Stimulated activated CD4-positive, alpha-beta T cell treated with anti-CD3 and anti-CD28 coated beads, TNF-alpha, amount 100 ng/mL, for 24 hours (primary cell): ENCODE data around the gene RABL2A.
"Not testable (repeated sequence)": the region's sequence is repeated elsewhere in the genome, so short reads cannot be mapped to it uniquely, and the experiment has no call there.

Experiments
- DNase-seq, 3 experiments: peaks; one replicate each; pipeline ENCODE4 v3.0.0-alpha.2; 2020; ENCODE audit warnings: low read depth in 3 of 3

RABL2A gene

DNA sequence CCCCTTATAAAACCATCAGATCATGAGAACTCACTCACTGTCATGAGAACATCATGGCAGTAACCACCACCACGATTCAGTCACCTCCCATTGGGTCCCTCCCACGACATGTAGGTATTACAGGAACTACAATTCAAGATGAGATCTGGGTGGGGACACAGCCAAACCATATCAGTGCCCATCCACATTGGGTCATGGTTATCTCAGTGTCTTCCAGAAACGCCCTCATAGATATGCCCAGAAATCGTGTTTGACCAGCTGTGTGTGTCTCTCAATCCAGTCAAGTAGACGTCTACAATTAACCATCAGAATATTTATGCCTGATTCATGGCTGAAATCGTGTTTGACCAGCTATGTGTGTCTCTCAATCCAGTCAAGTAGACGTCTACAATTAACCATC lies 17.2 kb upstream of the RABL2A start:
- DNase-seq: not testable (repeated sequence)

DNA sequence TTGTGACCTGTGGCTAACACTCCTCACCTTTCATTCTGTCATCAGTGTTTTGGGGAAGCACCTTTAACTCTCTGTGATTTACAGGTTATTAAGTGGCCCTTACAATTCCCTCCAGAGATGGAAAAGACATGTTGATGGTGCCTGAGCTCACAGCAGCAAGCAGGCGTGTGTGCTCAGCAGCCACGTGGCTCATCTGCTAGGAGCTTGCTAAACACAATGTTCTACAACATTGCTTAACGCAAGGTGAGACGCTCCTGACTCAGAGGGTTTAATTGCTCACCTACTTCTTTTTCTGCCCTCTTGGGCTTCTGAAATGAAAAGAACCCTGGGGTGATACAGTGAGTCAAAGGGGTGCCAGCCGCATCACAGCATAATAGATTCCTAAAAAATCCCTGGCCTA lies 6.1 kb upstream of the RABL2A start:
- DNase-seq: not testable (repeated sequence)

GRCh38 chr2:113625906-113626305 lies 1.2 kb upstream of the RABL2A start:
- DNase-seq: not testable (repeated sequence)

DNA sequence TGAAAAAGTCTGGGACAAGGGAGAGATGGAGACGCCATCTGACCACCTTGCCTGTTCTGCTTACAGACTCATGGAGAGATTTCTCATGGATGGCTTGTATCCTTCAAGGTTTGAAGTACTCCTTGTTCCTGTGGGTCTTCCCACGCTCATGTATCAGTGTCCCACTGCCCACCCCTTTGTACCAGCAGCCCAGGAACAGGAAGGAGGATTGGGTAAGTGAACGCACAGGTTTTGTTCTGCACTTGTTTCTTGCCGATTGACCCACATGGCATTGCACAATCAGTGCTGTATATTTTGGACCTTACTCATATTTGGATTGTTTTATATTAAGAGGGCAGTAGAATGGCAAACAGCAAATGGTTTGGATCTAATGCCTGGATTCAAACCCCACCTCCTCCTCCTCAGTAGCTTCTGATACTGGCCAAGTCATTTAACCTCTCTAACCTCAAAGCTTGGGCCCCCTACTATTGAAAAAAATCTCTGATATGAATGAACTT lies 5.8 kb downstream of the RABL2A start:
- DNase-seq: not testable (repeated sequence)

GRCh38 chr2:113635358-113635757 lies 8.3 kb downstream of the RABL2A start:
- not testable (repeated sequence) for DNase-seq

GRCh38 chr2:113636226-113636625 lies 9.2 kb downstream of the RABL2A start:
- not testable (repeated sequence) for DNase-seq

- not testable (repeated sequence) for DNase-seq
Observed at GRCh38 chr2:113638084-113638483, 11.0 kb downstream of the RABL2A start.

GRCh38 chr2:113646217-113646616 lies 19.2 kb downstream of the RABL2A start:
- not testable (repeated sequence) for DNase-seq

DNA sequence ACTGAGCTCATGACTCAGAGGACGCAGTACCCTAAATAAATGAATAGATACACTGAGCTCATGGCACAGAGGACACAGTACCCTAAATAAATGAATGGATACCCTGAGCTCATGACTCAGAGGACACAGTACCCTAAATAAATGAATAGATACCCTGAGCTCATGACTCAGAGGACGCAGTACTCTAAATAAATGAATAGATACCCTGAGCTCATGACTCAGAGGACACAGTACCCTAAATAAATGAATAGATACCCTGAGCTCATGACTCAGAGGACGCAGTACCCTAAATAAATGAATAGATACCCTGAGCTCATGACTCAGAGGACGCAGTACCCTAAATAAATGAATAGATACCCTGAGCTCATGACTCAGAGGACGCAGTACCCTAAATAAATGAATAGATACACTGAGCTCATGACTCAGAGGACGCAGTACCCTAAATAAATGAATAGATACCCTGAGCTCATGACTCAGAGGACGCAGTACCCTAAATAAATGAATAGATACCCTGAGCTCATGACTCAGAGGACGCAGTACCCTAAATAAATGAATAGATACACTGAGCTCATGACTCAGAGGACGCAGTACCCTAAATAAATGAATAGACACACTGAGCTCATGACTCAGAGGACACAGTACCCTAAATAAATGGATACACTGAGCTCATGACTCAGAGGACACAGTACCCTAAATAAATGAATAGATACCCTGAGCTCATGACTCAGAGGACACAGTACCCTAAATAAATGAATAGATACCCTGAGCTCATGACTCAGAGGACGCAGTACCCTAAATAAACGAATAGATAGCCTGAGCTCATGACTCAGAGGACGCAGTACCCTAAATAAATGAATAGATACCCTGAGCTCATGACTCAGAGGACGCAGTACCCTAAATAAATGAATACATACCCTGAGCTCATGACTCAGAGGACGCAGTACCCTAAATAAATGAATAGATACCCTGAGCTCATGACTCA lies 24.1 kb downstream of the RABL2A start:
- not testable (repeated sequence) for DNase-seq

GRCh38 chr2:113652599-113652998 lies 25.5 kb downstream of the RABL2A start:
- not testable (repeated sequence) for DNase-seq

DNA sequence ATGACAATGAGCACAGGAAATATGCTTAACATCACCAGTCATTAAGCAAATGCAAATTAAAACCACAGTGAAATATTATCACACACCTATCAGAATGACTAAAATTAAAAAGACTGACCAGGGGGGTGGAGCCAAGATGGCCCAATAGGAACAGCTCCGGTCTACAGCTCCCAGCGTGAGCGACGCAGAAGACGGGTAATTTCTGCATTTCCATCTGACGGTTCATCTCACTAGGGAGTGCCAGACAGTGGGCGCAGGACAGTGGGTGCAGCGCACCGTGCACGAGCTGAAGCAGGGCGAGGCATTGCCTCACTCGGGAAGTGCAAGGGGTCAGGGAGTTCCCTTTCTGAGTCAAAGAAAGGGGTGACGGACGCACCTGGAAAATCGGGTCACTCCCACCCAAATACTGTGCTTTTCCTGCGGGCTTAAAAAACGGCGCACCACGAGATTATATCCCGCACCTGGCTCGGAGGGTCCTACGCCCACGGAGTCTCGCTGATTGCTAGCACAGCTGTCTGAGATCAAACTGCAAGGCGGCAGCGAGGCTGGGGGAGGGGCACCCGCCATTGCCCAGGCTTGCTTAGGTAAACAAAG lies 29.1 kb downstream of the RABL2A start:
- DNase-seq: not testable (repeated sequence)

DNA sequence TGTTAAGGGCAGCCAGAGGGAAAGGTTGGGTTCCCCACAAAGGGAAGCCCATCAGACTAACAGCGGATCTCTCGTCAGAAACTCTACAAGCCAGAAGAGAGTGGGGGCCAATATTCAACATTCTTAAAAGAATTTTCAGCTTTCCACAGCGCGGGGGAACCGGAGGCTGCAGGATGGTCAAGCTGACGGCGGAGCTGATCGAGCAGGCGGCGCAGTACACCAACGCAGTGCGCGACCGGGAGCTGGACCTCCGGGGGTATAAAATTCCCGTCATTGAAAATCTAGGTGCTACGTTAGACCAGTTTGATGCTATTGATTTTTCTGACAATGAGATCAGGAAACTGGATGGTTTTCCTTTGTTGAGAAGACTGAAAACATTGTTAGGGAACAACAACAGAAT lies 30.7 kb downstream of the RABL2A start:
- DNase-seq: not testable (repeated sequence)

- DNase-seq: not testable (repeated sequence)
Observed at GRCh38 chr2:113663285-113664060, 36.4 kb downstream of the RABL2A start.

- not testable (repeated sequence) for DNase-seq
Observed at GRCh38 chr2:113664761-113665533, 37.9 kb downstream of the RABL2A start.

DNA sequence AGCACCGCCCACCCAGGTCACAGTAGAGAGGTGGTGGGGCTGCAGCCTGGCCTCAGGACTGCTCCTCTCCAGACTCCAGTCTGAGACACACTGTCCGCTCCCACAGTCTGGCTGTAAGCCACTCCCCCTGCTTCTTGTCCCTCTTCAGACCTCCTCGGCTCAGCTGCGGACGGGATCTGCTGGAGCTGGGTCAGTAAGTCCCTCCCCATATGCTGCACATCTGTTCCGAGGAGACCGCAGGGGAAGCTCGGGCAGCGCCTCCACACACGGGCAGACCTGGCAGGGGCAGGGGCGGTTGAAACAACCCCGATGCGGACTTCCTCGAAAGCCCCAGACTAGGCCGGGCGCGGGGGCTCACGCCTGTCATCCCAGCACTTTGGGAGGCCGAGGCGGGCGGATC lies 41.9 kb downstream of the RABL2A start:
- not testable (repeated sequence) for DNase-seq

DNA sequence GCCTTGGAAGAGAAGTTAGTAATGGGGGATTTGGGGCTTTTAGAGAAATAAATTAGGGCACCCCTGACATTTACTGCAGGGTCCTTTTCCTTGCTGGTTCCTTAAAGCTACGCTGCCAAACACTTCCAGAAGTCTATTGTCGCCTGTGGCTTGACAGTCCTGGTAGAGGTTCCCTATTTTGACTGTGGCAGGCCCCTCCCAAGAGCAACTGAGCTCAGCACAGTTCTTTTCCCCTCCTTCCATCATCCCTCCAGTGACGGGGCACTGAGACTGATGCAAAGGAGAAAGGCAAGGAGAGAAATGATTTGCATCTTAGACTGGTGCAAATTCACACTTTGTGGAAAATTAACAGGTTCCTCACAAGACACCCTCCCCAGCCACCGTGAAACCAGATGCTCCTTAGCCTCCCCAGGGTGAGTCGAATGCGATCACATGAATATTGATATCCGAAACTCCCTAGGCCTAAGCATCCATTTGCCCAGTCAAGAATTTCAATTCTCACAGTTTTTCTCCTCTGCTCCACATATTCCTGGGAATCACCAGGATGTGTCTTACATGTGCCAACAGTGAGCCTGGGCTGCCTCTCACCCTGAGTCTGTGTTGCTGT lies 45.4 kb downstream of the RABL2A start:
- DNase-seq: no peak

GRCh38 chr2:113675875-113676274 lies 48.8 kb downstream of the RABL2A start:
- no peak for DNase-seq

DNA sequence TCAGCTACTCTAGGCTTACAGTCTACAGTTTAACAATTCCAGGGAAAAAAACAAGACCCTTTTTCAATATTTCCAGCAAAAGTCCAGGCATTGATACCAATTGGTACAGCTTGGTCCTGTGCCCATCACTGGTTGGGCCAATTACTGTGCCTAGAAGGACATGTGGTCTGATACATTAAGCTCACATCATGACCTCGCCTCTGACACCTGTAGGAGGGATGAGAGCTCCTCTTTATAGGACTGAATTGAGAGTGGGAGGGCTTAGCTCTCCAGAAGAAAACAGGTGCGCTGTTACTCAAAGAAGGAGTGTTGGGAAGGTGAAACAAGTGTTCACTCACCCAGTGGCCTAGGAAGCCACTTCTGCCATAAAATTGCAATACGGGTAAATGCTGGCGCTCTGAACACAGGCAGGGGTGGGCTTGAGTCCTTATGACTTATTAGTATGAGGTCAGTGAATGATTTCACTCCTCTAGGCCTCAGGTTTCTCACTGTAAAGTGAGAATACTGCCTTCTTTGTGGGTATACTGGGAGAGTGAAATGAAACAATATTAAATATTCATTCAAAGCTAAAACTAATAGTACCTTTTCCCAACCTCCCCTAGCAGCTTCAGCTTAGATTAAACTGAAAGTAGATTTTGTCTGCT lies 49.7 kb downstream of the RABL2A start:
- DNase-seq: no peak

DNA sequence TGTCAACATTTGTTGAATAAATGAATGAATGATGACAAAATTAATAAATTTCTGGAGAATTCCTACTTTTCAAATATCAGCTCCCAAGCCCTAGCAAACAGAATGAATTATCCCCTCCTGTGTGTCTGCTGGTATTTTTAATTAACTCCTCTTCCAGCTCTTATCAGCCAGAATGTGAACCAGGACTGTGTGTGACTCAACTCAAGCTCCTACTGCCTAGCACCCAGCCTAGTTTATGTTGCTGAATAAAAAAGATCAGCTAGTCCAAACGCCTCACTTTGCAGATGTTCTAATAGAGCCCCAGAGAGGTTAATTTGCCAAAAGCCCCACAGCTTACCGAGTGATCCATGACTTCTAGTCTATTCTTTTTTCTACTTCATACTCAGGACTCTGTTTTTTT lies 50.3 kb downstream of the RABL2A start:
- DNase-seq: no peak

GRCh38 chr2:113679457-113679856 lies 52.4 kb downstream of the RABL2A start:
- DNase-seq: no peak
